PFSK-1 (cell line): ENCODE results near the gene CRYGC.

Experiments used
- POLR2AphosphoS5 ChIP-seq: IDR thresholded peaks from 2 replicates; pipeline ENCODE4 v1.6.1; 2012; ENCODE audit warnings: low read depth, mild to moderate bottlenecking, control low read depth, low read length, moderate library complexity
- REST ChIP-seq, 2 experiments: IDR thresholded peaks; 2 replicates each; pipeline versions ENCODE4 v1.6.1 to v1.8.0; 2011 to 2012; ENCODE audit warnings: low read depth in 2 of 2, low read length in 2 of 2, control low read depth in 1 of 2, inconsistent platforms in 1 of 2, mild to moderate bottlenecking in 1 of 2, moderate library complexity in 1 of 2; ENCODE audit not compliant: insufficient read depth in 1 of 2
- SIN3A ChIP-seq: IDR thresholded peaks from 2 replicates; pipeline ENCODE4 v1.6.1; 2012; ENCODE audit warnings: mild to moderate bottlenecking, low read length, moderate library complexity, borderline replicate concordance; ENCODE audit not compliant: insufficient read depth
- TAF1 ChIP-seq: IDR thresholded peaks from 2 replicates; pipeline ENCODE4 v1.6.1; 2012; ENCODE audit warnings: low read length, control low read depth, borderline replicate concordance; ENCODE audit not compliant: insufficient read depth

- no peak for TF ChIP-seq SIN3A
- TF ChIP-seq REST (IDR thresholded peaks at IDR 0.05; ENCODE audit: insufficient read depth in 1 of 2, low read depth in 2 of 2, low read length in 2 of 2) = no peak
- no peak for TF ChIP-seq POLR2AphosphoS5
- TF ChIP-seq TAF1 = no peak
Measured at GRCh38 chr2:208134928-208135586, 5.4 kb upstream of the CRYGC start.
